GM21825 (cell line): Measurements from ENCODE around the gene KLHL24.
"Not testable (repeated sequence)": the region's sequence is repeated elsewhere in the genome, so short reads cannot be mapped to it uniquely, and the experiment has no call there.

Experiments used
- ATAC-seq: cut with Tn5 transposase; IDR thresholded peaks from one replicate; pipeline ENCODE4 v1.9.1; 2021; ENCODE audit warnings: mild to moderate bottlenecking, moderate library complexity; ENCODE audit not compliant: unreplicated experiment

Gene KLHL24, protein sequence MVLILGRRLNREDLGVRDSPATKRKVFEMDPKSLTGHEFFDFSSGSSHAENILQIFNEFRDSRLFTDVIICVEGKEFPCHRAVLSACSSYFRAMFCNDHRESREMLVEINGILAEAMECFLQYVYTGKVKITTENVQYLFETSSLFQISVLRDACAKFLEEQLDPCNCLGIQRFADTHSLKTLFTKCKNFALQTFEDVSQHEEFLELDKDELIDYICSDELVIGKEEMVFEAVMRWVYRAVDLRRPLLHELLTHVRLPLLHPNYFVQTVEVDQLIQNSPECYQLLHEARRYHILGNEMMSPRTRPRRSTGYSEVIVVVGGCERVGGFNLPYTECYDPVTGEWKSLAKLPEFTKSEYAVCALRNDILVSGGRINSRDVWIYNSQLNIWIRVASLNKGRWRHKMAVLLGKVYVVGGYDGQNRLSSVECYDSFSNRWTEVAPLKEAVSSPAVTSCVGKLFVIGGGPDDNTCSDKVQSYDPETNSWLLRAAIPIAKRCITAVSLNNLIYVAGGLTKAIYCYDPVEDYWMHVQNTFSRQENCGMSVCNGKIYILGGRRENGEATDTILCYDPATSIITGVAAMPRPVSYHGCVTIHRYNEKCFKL

DNA sequence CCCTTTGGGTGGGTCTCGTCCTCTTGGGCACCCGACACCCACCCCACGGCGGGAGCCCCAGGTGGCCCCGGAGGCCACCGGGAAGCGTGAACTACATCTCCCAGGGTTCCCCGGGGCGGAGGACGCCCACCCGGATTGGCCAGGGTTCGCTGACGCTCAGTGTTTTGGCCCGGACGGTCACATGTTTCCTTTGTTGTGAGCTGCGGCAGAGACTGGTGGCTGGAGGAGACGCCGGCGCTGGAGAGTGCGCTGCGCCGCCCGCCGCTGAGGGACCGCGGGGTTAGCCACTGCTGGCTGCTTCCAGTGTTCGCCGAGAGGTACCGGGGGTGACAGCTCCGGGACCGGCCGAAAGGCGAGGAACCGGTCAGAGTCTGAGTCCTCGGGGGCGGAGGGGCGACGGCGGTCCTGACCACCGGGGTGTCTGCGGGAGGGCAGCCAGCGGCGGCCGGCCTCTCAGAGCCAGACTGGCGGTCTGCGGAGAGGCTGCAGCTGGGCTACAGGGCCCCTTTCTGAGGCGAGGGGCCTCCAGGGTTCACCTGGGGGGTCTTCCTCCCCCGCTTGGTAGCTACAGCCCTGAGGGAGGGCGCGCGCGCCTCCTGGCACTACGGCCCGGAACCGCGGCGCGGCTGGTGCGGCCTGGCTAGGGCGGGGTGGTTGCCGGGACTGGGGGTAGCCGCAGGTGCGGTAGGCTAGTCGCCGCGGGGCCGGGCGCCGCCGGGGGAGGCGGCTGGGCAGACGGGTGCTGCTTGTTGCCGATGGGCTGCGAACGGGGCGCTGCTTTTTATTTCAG lies at the start of gene KLHL24:
Gene KLHL24, plus strand, starts transcription at position 193 of the 790 bp plus-strand sequence. CDS start 14,734 bp downstream, outside the sequence.
- peak; percentile 90 for ATAC-seq

DNA sequence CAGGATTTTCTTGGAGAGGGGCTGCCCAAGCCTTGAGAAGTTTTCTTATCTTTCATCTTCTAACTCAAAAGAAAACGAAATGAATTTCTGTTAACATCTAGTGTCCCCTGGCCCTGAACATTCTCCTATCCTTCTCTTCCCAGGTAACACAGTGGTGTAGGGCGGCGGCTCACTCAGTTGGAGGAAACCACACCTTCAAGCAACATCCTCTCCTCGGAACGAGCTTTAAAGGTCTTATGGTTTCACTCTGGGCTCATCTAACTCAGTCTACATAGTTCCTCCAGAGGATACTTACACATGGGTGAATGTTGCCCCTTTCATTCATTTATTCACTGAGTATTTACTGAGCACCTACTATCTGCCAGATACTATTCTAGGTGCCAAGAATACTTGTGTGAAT lies 48.9 kb upstream of the KLHL24 start:
- ATAC-seq = no peak

DNA sequence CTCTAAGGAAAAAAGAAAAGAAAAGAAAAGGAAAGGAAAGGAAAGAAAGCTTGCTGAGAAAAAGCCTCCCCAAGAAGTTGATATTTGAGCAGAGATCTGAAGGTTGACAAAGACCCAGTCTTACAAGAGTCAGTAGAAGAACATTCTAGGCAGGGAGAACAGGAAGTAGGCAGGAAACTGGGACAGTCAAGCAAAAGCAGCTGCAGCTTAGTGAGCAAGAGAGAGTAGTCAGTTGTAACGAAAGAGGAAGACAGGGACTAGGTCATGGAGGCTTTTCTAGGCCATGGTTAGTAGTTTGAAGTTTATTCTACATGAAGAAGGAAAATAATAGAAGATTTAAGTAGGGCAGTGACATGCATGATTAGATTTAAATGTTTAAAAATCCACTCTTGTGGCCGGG lies 48.1 kb upstream of the KLHL24 start:
- no peak for ATAC-seq

DNA sequence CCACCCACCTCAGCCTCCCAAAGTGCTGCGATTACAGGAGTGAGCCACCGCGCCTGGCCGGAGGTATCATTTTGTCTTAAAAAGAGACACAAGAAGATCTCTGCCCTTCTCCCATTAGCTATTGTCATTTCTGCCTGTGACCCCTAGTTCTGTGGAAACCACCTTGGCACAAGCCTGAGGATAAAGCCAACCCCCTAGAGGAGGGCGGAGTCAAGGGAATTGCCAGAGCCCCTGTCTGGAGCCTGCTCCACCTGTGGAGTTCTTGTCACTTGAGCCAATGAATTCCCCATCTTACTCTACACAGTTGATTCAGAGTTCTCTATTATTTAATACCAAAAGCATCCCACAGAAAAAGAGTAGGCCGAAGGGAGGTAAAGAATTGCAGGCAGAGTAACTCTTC lies 45.0 kb upstream of the KLHL24 start:
- ATAC-seq = no peak

DNA sequence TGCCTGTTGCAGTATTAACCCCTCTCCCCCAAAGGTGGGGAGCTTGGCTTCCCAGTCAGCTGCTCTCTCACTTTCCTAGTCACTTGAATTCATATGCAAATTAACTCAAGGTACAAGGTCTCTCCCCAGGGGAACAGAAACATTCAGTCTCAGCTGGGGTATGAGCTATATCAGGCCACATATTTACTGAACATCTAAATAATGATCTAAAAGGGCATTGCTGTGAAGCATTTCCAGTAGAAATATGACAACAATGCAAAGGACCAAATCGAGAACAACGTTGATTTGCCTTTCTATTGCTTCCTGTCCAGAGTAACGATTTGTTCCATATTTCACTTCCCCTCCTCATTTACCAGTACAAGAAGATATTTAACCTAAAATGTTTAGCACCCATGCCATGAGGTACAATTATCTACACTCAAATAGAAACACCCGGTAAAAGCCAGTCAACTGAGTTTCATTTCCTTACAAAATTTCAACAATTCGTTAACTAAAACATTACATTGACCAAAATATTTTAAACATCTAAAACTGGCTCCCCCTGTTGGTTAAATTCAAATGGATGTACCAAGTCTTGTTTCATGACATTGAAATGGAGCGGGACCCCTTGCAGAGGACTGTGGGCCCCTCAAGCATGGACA lies 43.4 kb upstream of the KLHL24 start:
- peak; percentile 95 for ATAC-seq

DNA sequence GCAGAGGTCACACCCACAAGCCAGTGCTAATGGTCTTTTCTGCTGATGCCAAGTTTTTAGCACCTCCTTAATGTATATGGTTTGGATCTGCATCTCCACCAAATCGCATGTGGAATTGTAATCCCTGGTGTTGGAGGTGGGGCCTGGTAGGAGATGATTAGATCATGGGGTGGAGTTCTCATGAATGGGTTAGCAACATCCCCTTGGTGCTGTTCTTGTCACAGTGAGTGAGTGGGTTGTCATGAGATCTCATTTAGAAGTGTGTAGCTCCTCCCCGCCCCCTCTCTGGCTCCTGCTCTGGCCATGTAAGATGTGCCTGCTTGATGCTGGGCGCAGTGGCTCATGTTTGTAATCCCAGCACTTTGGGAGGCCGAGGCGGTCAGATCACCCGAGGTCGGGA lies 42.6 kb upstream of the KLHL24 start:
- ATAC-seq = no peak

DNA sequence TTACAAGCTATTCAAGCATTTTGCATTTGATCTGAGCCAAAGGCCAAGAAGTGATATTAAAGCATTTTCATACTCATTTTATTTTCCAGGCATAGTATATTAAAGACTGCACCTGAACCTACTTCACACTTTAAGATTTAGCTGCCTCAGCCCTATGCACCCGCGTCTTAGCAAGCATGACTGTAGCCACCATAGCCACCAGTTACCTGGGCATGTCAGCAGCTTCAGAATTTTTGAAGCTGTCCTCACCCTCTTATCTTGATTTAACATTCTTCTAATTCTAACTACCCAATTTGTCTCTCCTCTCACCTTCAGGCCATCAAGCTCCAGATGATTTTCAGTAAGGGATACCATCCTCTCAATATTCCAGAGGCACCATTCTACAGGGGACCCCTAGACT lies 40.8 kb upstream of the KLHL24 start:
- no peak for ATAC-seq

DNA sequence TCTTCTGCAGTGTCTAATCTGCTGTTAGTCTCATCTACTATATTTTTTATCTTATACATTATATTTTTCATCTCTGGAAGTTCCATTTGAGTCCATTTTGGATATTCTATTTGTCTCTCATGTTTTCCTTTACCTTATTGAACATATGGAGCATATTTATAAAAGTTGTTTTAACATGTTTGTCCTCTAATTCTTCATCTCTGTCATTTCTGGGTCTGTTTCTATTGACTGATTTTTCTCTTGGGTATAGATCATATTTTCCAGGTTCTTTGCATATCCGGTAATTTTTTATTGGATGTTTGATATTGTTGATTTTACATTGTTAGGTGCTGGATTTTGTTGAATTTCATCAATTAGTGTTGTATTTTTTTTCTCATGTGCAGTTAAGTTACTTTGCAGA lies 37.5 kb upstream of the KLHL24 start:
- no peak for ATAC-seq

DNA sequence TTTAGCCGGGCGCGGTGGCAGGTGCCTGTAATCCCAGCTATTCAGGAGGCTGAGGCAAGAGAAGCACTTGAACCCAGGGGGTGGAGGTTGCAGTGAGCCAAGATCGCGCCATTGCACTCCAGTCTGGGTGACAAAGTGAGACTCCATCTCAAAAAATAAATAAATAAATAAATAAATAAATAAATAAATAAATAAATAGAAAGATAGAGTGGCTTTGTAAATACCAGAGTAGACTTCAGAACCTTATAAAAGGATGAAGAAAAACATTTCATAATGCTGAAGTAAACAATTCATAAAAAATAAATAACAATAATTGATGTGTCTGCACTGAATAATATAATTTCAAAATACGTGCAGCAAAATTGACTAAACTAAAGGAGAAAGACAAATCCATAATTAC lies 24.1 kb upstream of the KLHL24 start:
- ATAC-seq = not testable (repeated sequence)

DNA sequence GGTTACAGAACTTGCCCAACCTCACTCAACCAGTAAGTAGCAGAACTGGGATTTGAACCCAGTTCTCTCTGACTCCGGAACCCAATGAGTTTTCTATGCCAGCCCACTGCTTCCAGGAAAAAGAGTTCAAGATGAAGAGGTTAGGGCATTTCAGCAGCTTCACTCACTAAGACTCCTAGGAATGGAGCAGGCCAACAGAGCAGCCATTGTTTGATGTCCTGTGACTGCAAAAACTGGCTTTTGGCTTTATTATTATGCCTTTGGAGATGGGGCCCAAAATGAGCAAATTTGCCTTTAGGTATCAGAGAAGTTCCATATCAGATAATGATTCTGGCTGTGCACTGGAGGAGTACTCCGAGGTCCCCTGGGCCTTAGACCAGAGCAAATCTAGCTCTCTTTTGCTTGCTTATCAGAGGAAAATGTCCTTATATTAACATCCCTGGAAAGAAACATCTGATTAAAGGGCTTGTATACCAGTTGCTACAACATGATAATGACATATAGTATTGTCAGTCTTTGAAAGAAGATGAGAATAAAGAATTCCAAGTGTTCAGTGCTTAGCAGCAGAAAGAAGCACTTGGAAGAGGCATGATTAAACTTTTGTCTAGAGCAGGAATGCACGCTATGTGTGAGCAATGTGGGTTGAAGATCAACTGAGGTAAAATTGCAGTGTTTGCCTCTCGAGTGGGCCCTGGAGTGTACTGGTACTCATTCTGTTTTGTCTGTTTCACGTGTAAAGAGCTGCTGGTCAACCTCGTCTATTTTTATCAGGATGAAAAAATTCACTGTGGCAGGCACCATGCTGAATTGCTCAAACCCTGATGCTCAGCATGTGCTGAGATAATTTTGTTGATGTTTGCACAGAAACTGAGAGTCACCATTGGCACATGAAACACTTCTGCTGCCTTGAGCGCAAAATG lies 21.8 kb upstream of the KLHL24 start:
- ATAC-seq = no peak

DNA sequence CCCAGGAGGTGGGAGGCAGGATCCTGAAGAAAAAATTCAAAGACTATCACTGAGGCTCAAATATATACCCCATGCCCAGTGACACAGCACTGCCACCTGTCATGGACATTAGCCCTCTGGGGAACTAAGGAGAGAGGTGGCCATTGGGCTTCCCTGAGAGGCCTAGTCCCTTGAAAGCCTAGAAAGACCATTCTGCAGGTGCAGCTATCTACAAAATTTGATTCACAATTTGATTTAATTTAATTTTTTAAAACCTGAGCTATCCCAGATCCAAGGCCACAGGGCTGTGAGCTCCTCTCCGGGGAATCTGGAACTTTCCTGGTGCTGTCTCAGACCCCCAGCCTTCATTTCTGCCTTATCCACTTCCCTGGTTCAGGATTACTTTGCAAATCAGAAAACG lies 16.9 kb upstream of the KLHL24 start:
- ATAC-seq = no peak

DNA sequence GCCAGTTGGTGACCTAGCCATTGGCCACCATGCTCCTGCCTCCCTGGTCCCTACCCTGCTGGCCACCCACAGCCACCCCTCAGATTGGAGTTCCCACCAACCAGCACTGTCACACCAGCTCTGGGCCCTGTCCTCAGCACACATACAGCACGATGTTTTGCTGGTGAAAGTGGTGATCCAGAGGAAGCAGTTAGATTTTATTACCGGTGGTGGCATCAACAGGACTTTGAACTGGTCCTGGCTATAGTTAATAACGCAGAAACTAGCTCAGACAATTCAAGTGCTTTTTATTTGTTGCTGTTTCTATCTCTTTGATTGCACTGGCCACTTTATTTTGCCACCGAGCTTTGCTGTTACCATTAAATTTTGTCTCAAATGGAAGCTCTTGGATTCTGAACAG lies 16.4 kb upstream of the KLHL24 start:
- ATAC-seq = no peak

DNA sequence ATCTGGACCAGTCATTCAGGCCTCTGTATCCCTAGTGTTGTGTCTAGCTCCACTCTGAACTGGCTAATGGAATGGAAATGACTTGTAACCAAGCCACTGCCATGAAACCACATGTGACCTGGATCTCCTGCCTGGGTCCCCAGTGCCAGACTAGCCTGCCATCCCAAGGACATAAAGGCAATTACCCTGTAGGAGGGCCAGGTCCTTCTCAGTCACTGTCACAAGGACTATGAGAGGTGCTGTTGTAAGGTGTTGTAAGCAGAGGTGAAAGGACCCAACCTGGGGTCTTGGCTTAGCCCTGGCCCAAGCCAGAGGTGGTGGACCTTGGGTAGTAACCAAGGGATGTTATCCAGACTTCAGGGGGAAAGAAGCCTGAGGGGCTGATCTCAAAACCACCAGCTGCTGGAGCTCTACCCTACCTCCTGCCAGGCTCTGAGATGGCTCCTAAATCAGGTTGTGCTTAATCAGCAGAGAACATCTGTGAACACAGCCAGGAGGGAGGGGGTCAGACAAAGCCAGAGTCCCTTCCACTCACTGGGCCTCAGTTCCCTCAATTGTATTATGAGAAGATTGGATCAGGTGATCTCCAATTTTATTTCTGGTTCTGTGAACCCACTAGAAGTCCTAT lies 15.7 kb upstream of the KLHL24 start:
- no peak for ATAC-seq

DNA sequence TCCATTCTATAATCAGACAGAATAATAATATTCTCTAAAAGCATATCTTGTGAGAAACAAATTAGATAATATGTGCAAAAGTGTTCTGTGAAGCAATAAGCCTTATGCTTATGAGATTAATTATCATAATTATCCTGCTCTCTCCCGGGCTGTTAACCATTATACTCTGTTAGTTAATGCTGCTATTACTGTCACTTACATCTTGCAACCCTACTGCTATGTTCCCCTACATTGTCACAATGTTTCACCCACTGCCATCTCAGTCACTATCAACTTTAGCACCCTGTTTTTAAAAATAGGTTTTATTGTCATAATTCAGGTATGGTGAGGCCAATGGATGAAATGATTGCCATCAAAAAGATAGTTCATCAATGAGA lies 15.2 kb upstream of the KLHL24 start:
- ATAC-seq = no peak

DNA sequence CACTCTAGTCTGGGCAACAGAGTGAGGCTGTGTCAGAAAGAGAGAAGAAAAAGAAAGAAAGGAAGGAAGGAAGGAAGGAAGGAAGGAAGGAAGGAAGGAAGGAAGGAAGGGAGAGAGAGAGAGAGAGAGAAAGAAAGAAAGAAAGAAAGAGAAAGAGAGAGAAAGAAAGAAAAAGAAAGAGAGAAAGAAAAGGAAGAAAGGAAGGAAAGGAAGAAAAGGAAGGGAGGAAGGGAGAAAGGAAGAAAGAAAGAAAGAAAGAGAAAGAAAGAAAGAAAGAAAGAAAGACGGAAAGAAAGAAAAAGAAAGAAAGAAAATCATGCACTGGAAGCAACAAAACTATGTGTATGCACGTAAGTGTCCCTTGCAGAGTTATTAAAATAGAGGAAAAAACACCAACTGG lies 12.9 kb upstream of the KLHL24 start:
- ATAC-seq = not testable (repeated sequence)

DNA sequence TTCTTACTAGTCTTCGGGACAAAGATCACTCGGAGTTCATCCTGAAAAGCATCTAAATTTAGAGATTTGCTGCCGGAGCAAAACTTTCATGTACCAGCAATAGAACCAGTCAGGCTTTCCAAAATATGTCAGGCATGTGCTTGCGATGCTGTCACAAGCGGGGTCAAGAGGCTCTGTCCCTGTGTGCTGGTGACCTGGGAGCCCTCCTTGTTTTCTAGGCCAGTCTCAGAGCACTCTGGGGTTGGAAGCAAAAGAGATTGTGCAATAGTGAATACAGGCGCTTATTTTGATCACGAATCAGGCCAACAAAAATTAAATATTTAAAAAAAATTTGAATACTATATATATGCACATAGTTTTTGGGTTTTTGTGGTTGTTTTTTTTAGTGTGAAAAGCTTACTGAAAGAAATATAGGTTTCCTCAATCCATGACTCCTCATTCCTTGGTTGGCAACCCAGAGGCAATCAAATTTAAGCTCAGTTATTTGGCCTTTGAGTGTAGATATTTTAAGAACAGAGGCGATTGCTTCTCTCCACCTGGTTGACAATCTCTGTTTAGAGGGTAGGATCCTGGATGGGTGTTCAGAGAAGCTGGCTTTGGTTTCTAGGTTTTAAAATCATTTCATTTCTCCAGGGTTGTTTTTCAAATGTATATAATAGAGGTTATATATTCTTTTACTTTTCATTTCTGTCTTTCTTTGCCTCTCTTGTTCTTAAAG lies 8.4 kb upstream of the KLHL24 start:
- ATAC-seq = no peak

DNA sequence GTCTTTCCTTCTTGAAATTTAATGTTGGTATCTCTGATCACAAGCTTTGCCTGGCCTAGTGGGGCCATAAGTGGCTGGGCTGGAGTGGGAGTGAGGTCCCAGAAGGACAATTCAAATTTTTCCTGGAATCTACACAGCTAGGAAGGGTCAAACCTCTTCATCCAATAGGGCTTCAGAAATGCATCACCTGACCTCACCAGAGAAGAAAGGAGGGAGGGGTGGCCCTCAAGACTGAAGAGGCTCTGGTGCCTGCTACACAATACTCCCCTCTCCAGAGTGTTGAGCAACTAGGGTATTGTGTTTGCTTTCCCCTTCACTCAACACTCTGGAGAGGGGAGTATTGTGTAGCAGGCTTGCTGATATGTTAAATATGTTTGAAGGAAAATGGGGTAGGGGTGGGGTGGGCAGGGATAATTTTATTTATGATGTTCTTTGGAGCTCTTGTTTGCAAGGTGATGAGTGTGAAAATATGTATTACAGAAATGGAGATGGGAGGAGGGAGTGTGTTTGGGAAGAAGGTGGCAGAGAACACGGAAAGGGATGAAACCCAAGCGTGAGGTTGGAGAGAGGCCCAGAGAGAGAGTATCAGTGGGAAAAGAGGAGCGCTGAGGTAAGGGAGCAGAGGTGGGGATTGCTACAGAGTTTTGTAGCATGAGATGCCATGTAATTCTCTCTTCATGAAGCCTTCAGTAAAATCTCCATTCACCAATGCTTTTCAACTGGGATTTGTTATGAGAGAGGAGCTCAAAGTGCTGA lies 5.7 kb upstream of the KLHL24 start:
- no peak for ATAC-seq

DNA sequence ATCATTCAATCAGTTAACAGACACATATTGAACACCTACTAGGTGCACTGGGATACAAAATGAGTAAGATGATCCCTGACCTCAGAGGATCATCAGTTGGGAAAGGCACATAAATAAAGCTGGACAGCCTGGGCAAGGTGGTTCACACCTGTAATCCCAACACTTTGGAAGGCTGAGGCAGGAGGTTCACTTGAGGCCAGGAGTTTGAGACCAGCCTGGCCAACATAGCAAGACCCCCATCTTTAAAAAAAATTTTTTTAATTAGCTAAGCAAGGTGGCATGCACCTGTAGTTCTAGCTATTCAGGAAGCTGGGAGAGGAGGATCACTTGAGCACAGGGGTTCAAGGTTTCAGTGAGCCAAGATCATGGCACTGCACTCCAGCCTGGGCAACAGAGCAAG lies 3.7 kb upstream of the KLHL24 start:
- ATAC-seq = no peak

DNA sequence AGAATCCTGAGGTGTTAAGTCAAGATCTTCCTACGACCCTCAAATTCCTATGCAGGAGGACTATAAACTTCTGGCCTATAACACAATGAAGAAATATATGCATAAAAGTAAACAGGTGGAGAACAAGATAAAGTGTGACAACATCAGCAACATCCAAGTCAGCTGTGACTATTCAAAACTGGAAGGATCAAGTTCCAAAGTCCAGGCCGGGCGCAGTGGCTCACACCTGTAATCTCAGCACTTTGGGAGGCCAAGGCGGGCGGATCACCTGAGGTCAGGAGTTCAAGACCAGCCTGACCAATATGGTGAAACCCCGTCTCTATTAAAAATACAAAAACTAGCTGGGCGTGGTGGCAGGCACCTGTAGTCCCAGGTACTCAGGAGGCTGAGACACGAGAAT lies 2.7 kb upstream of the KLHL24 start:
- not testable (repeated sequence) for ATAC-seq
